ELR (cell line): Measurements from ENCODE around the gene PSMD13.
A peak's percentile ranks its signal among the peaks of the same experiment; 100 is the strongest.

Experiments
- DNase-seq: peaks from one replicate; pipeline ENCODE4 v3.0.0-alpha.2; 2015; ENCODE audit warnings: low read depth

The PSMD13 gene

GRCh38 chr11:250274-250673 is 13.5 kb downstream of the PSMD13 start:
- DNase-seq, result no peak

- peak; percentile 55 for DNase-seq
Observed at GRCh38 chr11:250740-251299, 14.0 kb downstream of the PSMD13 start.

- DNase-seq, result no peak
Observed at GRCh38 chr11:251550-251949, 14.8 kb downstream of the PSMD13 start.

DNA sequence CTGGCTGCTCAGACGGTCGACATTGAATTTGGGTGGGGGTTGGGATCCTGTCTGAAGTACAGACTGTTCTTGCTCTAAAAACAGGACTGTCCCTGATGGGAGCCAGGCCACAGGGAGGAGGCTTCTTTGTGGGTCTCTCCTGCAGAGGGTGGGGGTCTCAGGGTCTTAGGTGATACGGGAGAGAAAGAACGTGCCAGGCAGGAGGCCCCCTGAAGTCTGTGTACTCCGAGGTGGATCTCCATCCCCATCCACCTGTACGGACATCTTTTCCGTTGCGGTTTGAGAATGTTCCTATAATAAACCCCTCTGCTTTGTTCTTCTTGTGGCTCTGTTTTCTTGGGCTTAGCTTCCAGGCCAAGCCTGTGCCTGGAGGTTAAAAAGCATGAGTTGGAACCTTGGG is 15.9 kb downstream of the PSMD13 start:
- DNase-seq, result no peak

DNA sequence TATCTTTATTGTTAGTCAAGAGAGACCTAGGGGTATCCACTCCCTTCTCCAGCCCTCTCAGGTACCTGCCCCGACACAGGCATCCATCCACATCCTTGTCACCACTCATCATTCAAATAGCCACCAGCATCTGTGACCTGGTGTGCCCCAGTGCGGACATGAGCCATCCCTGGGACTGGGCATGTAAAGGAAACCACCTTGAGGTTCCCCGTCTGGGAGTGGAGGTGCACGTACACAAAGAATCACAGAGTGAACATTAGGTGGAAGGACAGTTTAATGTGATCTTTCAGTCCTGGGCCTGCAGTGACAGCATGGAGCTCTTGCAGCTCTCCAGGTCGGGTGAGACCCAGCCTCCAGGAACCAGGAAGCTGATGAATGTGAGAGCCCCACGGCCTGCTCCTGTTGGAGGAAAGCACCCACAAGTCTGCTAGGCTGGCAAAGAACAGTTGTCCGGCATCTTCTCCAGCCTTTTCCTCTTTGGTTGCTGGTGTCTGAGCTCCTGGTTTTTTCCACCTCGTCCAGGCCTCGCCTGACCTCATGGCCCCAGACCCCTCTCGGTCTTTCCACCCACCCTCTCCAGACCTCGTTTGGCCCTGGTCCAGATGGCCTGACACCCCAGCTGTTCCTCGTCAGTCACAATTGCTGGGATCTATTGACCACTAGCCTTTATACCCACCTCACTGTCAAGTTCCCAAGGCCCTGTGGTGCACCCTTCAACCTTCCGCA is 16.5 kb downstream of the PSMD13 start:
- DNase-seq, result no peak

GRCh38 chr11:253886-254270 is 17.1 kb downstream of the PSMD13 start:
- no peak for DNase-seq

GRCh38 chr11:255176-255575 is 18.4 kb downstream of the PSMD13 start:
- DNase-seq, result no peak

GRCh38 chr11:255816-256215 is 19.0 kb downstream of the PSMD13 start:
- no peak for DNase-seq

DNA sequence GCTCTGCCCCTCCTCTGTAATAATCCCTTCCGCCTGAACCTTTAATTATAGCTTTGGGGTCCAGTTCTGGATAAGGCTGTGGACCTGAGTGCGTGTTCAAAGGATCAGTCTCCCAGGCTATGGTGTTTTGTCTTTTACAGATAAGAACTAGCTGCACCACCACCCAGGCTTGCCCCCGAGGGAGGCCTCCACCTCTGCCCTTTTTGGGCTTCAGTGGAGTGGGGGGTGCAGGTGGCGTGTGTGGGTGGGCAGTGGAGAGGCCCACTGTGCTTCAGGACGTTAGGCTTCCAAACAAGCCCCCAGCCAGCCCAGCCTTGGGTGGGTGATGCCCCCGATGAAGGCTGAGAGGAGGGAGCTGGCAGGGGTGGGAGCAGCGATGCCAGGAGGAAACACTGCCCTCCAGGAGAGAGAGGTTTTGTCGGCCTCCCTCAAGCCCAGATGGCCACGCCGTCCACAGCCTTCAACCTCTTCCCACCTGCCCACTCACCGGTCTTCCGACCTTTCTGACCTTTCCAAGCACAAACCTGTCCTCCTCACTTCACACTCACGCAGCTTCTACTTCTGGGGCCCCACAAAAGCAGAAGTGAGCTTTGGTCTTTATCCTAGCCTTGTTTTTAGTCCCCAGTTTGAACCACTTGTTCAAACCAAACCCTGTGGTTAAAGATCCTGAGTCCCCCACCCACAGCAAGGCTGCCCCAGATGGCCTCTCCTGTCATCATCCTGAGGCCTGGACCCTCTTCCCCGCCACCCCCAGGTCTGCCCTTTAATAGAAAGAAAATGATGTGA is 20.4 kb downstream of the PSMD13 start:
- no peak for DNase-seq

DNA sequence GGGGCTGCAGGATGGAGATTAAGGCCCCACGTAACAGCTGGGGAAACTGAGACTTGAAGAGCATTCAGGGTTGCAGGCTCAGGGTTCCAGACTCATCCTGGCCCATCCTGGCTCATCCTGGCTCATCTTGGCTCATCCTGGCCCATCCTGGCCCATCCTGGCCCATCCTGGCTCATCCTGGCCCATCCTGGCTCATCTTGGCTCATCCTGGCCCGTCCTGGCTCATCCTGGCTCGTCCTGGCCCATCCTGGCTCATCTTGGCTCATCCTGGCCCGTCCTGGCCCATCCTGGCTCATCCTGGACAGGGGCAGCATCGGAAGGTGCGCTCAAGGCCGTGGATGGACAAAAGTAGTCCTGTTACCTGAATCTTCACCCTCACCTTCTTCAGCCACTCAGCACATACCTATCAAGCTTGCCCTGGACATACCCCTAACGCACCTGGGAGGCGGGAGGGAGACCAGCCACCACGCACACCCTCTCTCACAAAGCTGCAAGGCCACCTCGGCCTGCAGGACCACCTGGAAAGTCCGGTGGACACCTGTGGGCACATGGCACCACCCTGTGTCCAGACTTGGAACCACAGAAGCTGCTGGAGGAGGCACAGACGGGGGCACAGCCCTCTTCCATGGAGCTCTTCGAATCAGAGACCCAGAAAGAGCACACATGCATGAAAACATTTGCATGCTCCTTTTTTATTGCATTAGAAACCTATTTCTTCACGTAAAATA is 21.2 kb downstream of the PSMD13 start:
- peak; percentile 27 for DNase-seq

GRCh38 chr11:259413-259812 is 22.6 kb downstream of the PSMD13 start:
- no peak for DNase-seq

DNA sequence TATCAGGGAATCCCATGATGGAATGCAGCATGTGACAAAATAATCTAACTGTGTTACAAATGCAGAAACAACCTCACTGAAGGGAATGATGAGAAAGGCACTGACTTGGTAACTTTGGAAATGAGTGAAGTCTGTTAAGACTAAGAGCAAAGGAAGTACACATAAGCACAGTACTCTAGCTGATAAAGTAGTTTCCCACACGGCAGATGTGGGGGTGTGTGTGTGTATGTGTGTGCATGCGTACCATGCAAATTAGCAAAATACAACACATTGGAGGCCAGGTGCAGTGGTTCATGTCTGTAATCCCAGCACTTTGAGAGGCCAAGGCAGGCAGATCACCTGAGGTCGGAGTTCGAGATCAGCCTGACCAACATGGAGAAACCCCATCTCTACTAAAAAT is 24.8 kb downstream of the PSMD13 start:
- no peak for DNase-seq

DNA sequence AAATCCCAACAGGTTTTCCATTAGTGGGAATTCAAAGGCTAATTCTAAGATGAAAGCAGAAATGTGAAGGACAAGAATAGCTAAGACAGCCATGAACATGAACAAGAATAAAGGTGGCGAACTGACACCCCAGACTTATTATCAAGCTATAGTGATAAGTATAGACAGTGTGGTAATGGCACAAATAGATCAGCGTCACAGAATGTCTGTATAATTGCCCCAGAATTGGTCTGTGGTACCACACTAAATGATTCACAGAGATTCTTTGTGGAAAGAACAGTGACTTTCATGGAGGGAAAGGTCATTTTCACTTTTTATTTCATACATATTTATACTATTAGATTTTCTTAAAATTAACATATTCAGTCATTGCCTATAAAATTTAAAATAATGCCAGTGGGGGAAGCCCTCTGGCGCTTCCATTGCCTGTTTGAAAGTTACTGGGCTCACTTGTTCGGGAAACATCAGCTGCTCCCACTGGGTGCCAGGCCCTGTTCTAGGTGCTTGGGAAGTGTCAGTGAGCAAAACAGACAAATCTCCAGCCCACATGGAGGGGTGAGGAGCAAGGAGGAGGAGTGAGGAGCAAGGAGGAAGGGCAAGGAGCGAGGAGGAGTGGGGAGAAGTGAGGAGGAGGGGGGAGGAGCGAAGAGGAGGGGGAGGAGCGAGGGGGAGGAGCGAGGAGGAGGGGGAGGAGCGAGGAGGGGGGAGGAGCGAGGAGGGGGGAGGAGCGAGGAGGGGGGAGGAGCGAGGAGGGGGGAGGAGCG is 30.1 kb downstream of the PSMD13 start:
- no peak for DNase-seq

DNA sequence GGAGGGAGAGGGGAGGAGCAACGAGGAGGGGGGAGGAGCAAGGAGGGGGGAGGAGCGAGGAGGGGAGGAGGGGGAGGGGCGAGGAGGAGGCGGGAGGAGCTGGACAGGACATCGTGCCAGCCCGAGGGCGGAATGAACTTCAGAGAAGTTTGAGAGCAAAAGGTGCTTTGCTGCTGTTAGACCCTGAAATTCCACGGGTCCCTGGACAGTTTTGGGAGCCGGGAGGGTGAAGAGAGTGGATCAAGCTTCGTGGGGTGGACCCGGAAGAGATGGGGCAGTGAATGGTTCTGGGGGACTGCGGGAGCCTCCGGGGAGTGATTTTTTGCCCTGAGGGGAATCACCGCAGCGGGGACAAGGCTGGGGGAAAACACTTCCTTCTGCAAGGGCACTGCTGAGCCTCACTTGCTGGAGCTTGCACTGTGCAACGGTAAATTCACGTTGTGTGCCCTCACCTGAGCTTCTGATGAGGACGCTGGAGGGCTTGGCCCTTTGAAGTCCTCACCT is 30.8 kb downstream of the PSMD13 start:
- peak; percentile 21 for DNase-seq

- peak; percentile 53 for DNase-seq
Observed at GRCh38 chr11:268716-269145, 32.0 kb downstream of the PSMD13 start.

GRCh38 chr11:269146-269890 is 32.5 kb downstream of the PSMD13 start:
- DNase-seq, result peak; percentile 15

GRCh38 chr11:270451-271318 is 33.9 kb downstream of the PSMD13 start:
- no peak for DNase-seq

GRCh38 chr11:271319-271715 is 34.5 kb downstream of the PSMD13 start:
- DNase-seq, result no peak

- no peak for DNase-seq
Observed at GRCh38 chr11:272195-272930, 35.6 kb downstream of the PSMD13 start.
